ENCODE measurements around the gene OR2L13.
"Not testable (repeated sequence)": the region's sequence is repeated elsewhere in the genome, so short reads cannot be mapped to it uniquely, and the experiment has no call there.

OR2L13 gene

DNA sequence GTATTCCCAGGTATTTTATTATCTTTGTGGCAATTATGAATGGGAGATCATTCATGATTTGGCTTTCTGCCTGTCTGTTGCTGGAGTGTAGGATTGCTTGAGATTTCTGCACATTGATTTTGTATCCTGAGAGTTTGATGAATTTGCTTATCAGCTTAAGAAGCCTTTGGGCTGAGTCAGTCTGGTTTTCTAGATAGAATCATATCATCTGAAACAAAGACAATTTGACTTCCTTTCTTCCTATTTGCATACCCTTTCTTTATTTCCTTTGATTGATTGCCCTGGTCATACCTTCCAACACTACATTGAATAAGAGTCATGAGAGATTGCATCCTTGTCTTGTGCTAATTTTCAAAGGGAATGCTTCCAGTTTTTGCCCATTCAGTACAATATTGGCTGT lies 40.3 kb upstream of the OR2L13 start:
- TF ChIP-seq, protein P1, sequence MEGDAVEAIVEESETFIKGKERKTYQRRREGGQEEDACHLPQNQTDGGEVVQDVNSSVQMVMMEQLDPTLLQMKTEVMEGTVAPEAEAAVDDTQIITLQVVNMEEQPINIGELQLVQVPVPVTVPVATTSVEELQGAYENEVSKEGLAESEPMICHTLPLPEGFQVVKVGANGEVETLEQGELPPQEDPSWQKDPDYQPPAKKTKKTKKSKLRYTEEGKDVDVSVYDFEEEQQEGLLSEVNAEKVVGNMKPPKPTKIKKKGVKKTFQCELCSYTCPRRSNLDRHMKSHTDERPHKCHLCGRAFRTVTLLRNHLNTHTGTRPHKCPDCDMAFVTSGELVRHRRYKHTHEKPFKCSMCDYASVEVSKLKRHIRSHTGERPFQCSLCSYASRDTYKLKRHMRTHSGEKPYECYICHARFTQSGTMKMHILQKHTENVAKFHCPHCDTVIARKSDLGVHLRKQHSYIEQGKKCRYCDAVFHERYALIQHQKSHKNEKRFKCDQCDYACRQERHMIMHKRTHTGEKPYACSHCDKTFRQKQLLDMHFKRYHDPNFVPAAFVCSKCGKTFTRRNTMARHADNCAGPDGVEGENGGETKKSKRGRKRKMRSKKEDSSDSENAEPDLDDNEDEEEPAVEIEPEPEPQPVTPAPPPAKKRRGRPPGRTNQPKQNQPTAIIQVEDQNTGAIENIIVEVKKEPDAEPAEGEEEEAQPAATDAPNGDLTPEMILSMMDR (IDR thresholded peaks at IDR 0.05; ENCODE audit: low read depth, low read length) = no peak
- TF ChIP-seq EZH2phosphoT487 (IDR thresholded peaks at IDR 0.05; ENCODE audit: low read depth) = no peak
- no peak overlapping the region for H3K4me3 ChIP-seq (ENCODE audit: low read length)

DNA sequence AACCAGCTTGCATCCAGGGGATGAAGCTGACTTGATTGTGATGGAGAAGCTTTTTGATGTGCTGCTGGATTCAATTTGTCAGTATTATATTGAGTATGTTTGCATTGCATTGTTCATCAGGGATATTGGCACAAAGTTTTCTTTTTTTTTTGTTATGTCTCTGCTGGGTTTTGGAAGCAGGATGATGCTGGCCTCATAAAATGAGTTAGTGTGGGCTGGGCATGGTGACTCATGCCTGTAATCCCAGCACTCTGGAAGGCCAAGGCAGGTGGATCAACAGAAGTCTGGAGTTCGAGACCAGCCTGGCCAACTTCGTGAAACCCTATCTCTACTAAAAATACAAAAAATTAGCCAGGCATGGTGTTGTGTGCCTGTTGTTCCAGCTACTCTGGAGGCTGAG lies 39.7 kb upstream of the OR2L13 start:
- H3K9me3 ChIP-seq (ENCODE audit: insufficient read depth, low read length) = no peaks in the 10 kb centered on the region
- H3K36me3 ChIP-seq (replicated peaks; ENCODE audit: low read depth, low read length) = no peaks in the 10 kb centered on the region
- H3K27ac ChIP-seq (ENCODE audit: low read length) = no peak overlapping the region
- H3K79me2 ChIP-seq (ENCODE audit: low read length) = no peaks in the 10 kb centered on the region
- H4K20me1 ChIP-seq (ENCODE audit: insufficient read depth, low read length) = no peaks in the 10 kb centered on the region
- no peaks in the 10 kb centered on the region for H3K27me3 ChIP-seq (ENCODE audit: low read depth, low read length)
- no peak overlapping the region for H2AFZ ChIP-seq (ENCODE audit: low read depth, low read length)
- H3K4me2 ChIP-seq (ENCODE audit: low read length) = no peak overlapping the region
- no peak overlapping the region for H3K9ac ChIP-seq (ENCODE audit: low read length)
- TF ChIP-seq EZH2phosphoT487 (IDR thresholded peaks at IDR 0.05; ENCODE audit: low read depth) = no peak
- TF ChIP-seq, protein P1 (IDR thresholded peaks at IDR 0.05; ENCODE audit: low read depth, low read length) = no peak
- H3K4me1 ChIP-seq (ENCODE audit: low read length) = no peaks in the 10 kb centered on the region
- no peak overlapping the region for H3K4me3 ChIP-seq (ENCODE audit: low read length)

More for the DNA sequence above, 40.3 kb upstream of the OR2L13 start:
- no peak overlapping the region for H3K4me2 ChIP-seq (ENCODE audit: low read length)
- no peaks in the 10 kb centered on the region for H3K36me3 ChIP-seq (replicated peaks; ENCODE audit: low read depth, low read length)
- no peaks in the 10 kb centered on the region for H3K79me2 ChIP-seq (ENCODE audit: low read length)
- H4K20me1 ChIP-seq (ENCODE audit: insufficient read depth, low read length) = no peaks in the 10 kb centered on the region
- no peaks in the 10 kb centered on the region for H3K9me3 ChIP-seq (ENCODE audit: insufficient read depth, low read length)
- no peak overlapping the region for H3K9ac ChIP-seq (ENCODE audit: low read length)
- no peaks in the 10 kb centered on the region for H3K4me1 ChIP-seq (ENCODE audit: low read length)
- no peak overlapping the region for H2AFZ ChIP-seq (ENCODE audit: low read depth, low read length)
- H3K27ac ChIP-seq (ENCODE audit: low read length) = no peak overlapping the region
- no peaks in the 10 kb centered on the region for H3K27me3 ChIP-seq (ENCODE audit: low read depth, low read length)

DNA sequence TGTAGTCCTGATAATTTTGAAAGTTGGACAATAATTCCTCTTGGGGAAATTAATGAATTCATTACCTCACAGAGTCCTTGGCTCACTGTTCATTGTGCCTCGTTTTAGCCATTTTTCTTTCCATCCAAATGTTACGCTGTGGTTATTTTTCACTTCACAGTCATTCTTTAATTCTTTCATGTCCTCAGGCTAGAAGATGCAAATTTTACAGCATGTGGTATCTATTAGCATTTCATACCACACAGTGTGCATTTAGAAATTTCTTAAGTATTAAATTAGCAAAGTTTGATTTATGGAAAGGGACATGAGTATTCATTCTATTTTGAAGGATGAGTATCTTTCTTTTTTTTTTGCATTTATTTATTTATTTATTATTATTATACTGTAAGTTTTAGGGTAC lies 29.9 kb upstream of the OR2L13 start:
- H3K9me3 ChIP-seq (ENCODE audit: insufficient read depth, low read length) = no peaks in the 10 kb centered on the region

DNA sequence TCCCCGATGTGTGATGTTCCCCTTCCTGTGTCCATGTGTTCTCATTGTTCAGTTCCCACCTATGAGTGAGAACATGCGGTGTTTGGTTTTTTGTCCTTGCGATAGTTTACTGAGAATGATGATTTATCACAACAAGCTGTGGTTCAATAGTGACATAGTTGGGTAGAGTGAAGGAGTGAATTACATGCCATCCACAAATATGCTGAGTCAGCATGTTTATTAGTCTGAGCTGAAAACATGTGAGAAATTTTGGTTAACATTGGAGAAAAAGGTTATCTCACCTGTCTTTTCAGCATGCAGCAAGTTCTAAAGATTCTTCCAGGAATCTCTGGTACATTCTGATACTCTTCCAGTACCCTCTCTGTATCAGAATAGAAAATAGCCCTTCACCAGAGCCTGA lies 29.4 kb upstream of the OR2L13 start:
- TF ChIP-seq, protein P1 (IDR thresholded peaks at IDR 0.05; ENCODE audit: low read depth, low read length) = no peak
- no peak for TF ChIP-seq EZH2phosphoT487 (IDR thresholded peaks at IDR 0.05; ENCODE audit: low read depth)
- H3K4me1 ChIP-seq (ENCODE audit: low read length) = no peaks in the 10 kb centered on the region
- no peaks in the 10 kb centered on the region for H3K9me3 ChIP-seq (ENCODE audit: insufficient read depth, low read length)
- H3K27me3 ChIP-seq (ENCODE audit: low read depth, low read length) = no peaks in the 10 kb centered on the region
- H3K36me3 ChIP-seq (replicated peaks; ENCODE audit: low read depth, low read length) = no peaks in the 10 kb centered on the region
- no peak overlapping the region for H3K9ac ChIP-seq (ENCODE audit: low read length)
- no peak overlapping the region for H3K4me3 ChIP-seq (ENCODE audit: low read length)
- H3K79me2 ChIP-seq (ENCODE audit: low read length) = no peaks in the 10 kb centered on the region
- H4K20me1 ChIP-seq (ENCODE audit: insufficient read depth, low read length) = no peaks in the 10 kb centered on the region
- no peak overlapping the region for H3K27ac ChIP-seq (ENCODE audit: low read length)
- no peak overlapping the region for H2AFZ ChIP-seq (ENCODE audit: low read depth, low read length)
- H3K4me2 ChIP-seq (ENCODE audit: low read length) = no peak overlapping the region

More for the DNA sequence above, 29.9 kb upstream of the OR2L13 start:
- H3K4me2 ChIP-seq (ENCODE audit: low read length) = no peak overlapping the region
- no peaks in the 10 kb centered on the region for H3K79me2 ChIP-seq (ENCODE audit: low read length)
- no peak overlapping the region for H3K27ac ChIP-seq (ENCODE audit: low read length)
- no peak overlapping the region for H2AFZ ChIP-seq (ENCODE audit: low read depth, low read length)
- H3K4me1 ChIP-seq (ENCODE audit: low read length) = no peaks in the 10 kb centered on the region
- no peaks in the 10 kb centered on the region for H4K20me1 ChIP-seq (ENCODE audit: insufficient read depth, low read length)
- TF ChIP-seq EZH2phosphoT487 (IDR thresholded peaks at IDR 0.05; ENCODE audit: low read depth) = no peak
- TF ChIP-seq, protein P1 (IDR thresholded peaks at IDR 0.05; ENCODE audit: low read depth, low read length) = no peak
- H3K4me3 ChIP-seq (ENCODE audit: low read length) = no peak overlapping the region
- no peaks in the 10 kb centered on the region for H3K36me3 ChIP-seq (replicated peaks; ENCODE audit: low read depth, low read length)
- no peaks in the 10 kb centered on the region for H3K27me3 ChIP-seq (ENCODE audit: low read depth, low read length)
- H3K9ac ChIP-seq (ENCODE audit: low read length) = no peak overlapping the region

DNA sequence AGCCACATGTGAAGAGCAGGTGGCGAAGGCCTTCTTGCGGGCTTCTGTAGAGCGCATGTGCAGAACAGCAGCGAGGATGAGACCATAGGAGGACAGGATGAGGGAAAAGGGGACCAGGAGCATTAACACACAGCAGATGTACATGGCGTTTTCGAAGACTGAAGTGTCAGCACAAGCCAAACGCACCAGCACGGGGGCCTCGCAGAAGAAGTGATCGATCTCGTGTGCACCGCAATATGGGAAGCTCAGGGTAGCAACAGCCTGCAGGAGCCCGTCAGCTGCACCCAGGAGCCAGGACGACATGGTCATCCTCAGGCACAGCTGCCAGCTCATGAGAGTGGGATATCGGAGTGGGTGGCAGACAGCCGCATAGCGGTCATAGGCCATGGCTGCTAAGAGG lies 11.1 kb upstream of the OR2L13 start:
- H3K27ac ChIP-seq (ENCODE audit: low read length); H3K4me3 ChIP-seq (ENCODE audit: low read length); H3K9me3 ChIP-seq (ENCODE audit: insufficient read depth, low read length); H3K79me2 ChIP-seq (ENCODE audit: low read length); H2AFZ ChIP-seq (ENCODE audit: low read depth, low read length); H3K36me3 ChIP-seq (replicated peaks; ENCODE audit: low read depth, low read length); H3K9ac ChIP-seq (ENCODE audit: low read length); H3K27me3 ChIP-seq (ENCODE audit: low read depth, low read length); H3K4me1 ChIP-seq (ENCODE audit: low read length); H3K4me2 ChIP-seq (ENCODE audit: low read length); H4K20me1 ChIP-seq (ENCODE audit: insufficient read depth, low read length): not testable (repeated sequence)
